SHP77 treated with DMSO at 0.1 percent for 48 hours (cell line): ENCODE data around the gene CD84.
"Not testable (repeated sequence)": the region's sequence is repeated elsewhere in the genome, so short reads cannot be mapped to it uniquely, and the experiment has no call there.

ENCODE experiments used
- DNase-seq: peaks from one replicate; lab custom pipeline; 2025; lab: John Stamatoyannopoulos, UW

Gene CD84

DNA sequence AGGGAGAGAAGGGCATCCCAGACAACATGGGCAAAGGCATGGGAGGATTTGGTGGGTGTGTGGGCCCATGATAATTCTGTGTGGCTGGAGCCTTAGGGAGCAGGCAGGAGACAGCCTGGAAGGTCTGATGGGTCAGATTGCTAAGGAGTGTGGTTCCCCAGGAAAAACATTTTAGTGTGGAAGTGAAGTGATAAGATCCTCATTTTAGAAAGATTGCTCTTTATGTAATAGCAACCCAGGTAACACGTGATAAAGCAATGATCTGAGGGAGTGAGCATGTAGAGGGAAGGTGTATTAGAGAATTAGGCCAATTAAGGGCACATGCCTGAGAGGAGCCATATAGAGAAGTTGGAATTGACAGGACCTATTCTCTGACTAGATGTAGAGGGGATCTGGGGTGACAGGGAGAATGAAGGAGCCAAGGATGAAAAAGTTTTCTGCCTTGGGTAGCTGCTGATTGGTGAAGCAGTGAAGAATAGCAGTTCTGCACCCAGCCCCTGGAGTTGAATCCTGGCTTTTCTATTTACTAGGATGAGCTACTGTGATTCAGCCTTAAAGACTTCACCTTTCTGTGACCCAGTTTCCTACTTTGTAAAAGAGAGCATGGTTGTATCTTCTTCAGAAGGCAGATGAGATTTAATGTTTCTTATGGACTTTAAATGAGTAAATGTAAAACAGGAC lies 37.5 kb downstream of the CD84 start:
- DNase-seq = no peak

DNA sequence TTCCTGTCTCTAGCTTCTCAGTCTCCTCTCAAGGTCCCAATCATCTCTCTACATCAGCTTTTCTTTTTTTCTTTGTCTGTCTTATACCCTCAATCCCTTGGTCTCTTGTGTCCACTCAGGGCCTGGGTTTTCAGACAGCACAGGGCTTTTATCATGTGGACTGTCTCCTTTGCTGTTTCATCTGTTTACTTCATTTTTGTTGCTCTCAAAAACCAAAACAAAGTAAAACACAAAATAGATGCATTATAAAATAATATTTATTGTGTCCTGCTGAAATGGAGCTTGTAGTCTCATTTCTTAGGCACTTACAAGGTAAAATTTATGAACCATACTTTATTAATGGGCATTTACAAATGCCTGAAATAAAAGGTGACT lies 38.5 kb downstream of the CD84 start:
- DNase-seq = no peak

DNA sequence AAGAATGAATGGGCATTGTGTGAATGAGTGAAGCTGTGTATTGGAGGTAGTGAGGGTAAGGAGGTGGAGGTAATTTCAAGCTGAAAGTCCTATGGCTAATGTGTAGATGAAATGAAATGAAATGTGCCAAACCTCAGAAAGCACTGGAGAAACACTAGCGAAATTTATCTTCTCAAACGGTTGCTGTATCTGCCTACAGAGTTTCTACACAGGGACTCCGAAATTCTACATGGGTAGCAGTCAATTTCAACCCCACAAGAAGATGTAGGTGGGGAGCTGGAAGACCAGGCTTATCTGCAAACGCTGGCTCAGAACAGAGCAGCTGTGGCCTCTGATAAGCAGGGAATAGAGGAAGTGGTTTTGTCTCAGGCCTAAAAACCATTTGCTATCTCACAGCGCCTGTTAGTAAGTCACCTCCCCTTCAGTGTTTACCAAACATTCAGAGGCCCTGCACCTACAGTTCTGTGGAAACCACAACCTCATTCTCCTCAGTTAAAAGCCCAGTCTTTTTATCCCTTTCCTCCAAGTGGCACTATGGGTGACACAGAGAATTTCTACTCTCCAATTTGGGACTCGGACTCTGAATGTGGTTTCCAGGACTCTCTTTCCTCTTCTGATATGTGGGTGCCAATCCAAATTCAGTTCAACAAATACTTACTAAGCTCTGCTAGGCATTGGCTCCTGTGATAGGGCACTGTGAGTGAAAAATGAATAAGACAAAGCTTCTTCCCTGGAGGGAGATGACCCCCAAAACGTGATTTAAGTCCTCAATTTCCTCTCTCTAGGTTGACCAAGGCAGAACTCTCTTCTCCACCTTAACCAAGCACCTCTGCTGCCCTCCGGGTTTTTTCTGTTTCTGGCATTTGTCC lies 39.1 kb downstream of the CD84 start:
- no peak for DNase-seq

DNA sequence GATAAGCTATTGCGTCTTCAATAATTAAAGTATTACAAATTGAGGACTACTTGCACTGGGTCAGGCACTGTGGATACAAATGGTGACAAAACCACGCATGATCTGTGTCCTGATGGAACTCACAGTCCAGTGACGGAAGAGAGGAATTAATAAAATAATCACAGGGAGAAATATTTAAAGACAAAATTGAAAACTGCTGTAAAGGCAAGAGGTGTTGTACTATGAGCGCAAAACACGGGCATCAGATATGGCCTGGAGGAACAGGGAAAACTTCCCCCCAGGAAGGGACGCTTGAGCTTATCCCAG lies 39.7 kb downstream of the CD84 start:
- no peak for DNase-seq

DNA sequence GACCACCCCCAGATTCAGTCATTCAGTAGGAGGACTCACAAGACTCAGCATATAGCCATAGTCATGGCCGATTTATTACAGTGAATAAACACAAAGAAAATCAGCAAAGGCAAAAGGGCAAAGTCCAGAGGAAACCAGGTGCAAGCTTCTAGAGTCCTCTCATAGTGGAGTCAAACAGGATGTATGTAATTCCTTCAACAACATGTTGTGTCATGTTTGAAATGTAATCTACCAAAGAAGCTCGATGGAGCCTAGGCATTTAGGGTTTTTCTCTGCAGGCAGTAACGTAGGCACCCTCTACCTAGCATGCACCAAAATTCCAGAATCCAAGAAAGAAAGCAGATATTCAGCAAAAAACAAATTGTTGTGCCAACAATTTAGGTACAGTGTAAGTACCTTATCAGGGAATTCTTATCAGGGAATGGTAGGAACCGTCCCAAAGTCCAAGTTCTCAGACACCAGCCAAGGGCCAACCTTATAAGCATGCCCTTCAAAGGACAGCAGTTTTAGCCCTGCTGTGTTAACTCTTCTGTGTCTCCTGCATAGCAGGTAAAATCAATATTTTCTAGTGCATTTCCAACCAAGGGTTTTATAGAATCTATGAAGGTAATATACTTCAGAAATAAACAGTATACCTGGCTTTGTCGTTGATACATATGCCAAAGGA lies 40.2 kb downstream of the CD84 start:
- DNase-seq = no peak

DNA sequence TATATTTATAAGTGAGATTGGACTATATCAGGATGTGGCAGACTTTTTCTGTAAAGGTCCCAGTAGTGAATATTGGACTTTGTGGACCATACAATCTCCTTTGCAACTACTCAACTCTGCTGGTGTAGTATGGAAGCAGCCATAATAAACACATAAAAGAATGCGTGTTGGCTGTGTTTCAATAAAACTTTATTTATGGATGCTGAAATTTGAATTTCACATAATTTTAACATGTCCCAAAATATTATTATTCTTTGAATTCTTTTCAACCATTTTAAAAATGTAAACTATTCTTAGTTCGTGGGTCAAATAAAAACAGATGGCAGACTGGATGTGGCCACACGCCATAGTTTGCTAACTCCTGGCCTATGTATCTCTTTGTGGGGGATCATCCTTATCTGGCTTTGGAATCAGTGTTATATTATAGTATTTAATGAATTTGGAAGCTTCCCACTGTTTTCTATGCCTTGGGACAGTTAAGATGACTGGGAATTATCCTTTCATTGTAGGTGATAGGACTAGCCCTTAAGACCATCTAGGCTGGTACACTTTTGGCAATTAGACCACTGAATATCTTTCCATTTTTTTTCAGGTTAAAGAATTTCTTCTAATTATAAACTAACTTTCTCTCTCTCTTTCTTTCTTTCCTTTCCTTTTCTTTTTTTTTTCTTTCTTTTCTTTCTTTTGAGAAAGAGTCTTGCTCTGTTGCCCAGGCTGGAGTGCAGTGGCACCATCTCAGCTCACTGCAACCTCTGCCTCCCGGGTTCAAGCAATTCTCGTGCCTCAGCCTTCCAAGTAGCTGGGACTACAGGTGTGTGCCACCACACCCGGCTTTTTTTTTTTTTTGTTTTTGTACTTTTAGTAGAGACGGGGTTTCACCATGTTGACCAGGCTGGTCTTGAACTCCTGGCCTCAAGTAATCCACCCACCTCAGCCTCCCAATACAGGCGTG lies 41.3 kb downstream of the CD84 start:
- DNase-seq = no peak

DNA sequence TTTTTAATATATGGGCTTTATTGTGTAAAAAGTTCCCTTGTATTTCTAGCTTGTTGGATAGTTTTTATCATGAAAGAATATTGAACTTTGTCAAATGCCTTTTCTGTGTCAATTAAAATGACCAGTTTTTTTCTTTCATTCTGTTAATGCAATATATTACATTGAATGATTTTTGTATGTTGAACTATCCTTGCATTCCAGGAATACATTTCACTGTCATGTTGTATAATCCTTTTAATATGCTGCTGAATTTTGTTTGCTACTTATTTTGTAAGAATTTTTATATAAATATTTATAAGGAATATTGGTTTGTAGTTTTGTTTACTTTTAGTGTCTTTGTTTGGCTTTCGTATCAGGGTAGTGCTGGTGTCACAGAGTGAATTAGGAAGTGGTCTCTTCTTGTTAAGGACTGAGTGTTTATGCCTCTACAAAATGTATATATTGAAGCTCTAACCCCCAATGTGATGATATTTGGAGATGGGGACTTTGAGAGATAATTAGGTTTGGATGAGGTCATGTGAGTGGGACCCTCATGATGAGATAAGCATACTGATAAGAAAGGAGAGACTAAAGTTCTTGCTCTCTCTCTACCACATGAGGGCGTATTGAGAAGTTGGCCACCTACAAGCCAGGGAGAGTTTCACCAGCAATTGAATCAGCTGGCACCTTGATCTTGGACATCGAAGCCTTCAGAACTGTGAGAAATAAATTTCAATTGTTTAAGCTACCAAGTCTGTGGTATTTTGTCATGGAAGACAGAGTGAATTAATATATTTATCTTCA lies 44.3 kb downstream of the CD84 start:
- no peak for DNase-seq

DNA sequence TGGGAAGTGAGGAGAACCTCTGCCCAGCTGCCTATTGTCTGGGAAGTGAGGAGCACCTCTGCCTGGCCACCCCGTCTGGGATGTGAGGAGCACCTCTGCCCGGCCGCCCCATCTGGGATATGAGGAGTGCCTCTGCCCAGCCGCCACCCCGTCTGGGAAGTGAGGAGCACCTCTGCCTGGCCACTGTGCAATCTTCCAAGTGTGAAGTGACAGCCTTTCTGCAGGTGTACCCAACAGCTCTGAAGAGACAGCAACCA lies 46.8 kb downstream of the CD84 start:
- not testable (repeated sequence) for DNase-seq

DNA sequence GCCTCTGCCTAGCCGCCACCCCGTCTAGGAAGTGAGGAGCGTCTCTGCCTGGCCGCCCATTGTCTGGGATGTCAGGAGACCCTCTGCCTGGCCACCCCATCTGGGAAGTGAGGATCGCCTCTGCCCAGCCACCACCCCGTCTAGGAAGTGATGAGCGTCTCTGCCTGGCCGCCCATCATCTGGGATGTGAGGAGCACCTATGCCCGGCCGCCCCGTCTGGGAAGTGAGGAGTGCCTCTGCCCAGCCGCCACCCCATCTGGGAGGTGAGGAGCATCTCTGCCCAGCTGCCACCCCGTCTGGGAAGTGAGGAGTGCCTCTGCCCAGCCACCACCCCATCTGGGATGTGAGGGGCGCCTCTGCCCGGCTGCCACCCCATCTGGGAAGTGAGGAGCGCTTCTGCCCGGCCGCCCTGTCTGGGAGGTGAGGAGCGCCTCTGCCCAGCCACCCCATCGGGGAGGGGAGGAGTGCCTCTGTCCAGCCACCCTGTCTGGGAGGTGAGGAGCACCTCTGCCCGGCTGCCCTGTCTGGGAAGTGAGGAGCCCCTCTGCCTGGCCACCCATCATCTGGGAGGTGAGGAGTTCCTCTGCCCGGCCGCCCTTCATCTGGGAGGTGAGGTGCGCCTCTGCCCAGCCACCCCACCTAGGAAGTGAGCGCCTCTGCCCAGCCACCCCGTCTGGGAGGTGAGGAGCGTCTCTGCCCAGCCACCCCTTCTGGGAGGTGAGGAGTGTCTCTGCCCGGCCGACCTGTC lies 47.3 kb downstream of the CD84 start:
- not testable (repeated sequence) for DNase-seq

DNA sequence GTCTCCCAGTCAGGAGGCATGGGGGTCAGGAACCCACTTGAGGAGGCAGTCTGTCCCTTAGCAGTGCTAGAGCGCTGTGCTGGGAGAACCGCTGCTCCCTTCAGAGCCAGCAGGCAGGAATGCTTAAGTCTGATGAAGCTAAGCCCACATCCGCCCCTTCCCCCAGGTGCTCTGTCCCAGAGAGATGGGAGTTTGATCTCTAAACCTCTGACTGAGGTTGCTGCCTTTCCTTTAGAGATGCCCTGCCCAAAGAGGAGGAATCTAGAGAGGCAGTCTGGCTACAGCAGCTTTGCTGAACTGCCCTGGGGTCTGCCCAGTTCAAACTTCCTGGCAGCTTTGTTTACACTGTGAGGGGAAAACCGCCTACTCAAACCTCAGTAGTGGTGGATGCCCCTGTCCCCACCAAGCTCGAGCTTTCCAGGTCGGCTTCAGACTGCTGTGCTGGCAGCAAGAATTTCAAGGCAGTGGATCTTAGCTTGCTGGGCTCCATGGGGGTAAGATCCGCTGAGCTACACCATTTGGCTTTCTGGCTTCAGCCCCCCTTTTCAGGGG lies 49.8 kb downstream of the CD84 start:
- DNase-seq = not testable (repeated sequence)

DNA sequence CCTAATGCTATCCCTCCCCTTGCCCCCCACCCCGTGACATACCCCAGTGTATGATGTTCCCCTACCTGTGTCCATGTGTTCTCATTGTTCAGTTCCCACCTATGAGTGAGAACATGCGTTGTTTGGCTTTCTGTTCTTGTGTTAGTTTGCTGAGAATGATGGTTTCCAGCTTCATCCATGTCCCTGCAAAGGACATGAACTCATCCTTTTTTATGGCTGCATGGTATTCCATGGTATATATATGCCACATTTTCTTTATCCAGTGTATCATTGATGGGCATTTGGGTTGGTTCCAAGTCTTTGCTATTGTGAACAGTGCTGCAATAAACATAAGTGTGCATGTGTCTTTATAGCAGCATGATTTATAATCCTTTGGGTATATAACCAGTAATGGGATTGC lies 55.5 kb downstream of the CD84 start:
- DNase-seq = not testable (repeated sequence)

DNA sequence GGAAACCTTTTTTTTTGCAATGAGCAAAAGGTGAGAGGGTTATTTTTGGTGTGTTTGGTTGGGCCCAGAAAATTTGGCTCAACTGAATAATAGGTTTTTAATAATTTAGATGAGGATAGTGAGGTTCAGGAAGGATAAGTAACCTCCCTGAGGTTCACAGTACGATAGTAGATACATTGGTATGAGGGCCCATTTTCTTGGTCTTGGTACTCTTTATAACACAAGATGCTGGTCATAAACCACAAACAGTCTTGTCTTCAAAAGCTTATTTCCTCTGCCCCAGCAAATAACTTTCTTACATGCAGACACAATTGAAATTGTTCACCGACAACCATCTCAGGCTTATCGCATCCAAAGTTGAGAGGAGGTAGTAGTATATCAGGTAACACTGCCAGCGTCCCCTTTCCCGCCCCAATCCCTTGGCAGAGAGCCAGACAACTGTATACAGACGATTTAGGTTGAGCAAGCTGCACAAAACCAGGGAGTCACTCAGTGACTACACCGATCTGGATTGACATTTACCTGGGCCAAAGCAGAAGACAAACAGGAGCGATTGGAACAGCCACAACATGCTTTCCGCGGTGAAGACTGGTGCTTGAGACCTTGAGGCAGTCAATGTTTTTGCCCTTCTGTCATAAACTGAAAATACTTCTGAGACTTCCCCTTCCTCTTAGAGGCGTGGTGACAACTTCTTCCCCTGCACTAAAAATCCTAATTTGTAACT lies 56.5 kb downstream of the CD84 start, which contains the start of gene SLAMF6:
Gene SLAMF6 (minus strand): TSS at position 634 of the 724 bp plus-strand sequence. CDS start 63 bp downstream, at position 571.
- DNase-seq = no peak

DNA sequence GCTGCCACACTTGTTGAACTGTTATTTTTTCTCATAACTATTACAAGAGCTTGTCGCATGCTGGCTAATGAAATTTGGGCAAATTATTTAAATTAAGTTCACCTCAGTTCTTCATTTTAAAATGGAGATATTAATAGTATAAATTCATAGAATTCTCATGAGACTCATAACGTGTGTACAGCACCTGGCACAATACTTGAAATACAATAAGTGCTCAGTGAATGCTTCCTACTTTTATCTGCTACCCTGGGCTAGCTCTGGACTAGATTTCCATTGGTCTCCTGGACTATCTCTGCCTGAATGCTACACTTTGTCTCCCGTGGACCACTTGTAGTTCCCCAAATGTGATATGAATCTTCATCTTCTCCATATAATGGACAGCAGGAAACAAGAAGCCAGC lies 57.2 kb downstream of the CD84 start:
- DNase-seq = no peak

DNA sequence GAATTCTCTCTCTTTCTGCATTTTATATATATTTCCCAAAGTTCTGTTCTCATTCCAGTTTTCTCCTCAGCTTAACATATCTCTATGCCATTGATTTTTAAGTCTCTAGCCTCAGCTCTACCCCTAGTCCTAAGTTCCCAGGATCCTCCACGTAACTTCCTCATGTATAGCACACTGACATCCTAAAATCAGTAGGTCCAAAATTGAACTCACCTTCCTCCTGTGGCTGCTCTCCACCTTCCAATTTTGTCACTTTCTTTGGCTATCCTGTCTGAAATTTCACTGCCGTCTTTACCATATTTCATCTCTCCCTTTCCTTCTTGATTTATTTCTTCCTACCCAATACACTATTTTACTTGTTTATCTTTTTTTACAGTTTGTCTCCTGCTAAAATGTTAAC lies 57.7 kb downstream of the CD84 start:
- no peak for DNase-seq

DNA sequence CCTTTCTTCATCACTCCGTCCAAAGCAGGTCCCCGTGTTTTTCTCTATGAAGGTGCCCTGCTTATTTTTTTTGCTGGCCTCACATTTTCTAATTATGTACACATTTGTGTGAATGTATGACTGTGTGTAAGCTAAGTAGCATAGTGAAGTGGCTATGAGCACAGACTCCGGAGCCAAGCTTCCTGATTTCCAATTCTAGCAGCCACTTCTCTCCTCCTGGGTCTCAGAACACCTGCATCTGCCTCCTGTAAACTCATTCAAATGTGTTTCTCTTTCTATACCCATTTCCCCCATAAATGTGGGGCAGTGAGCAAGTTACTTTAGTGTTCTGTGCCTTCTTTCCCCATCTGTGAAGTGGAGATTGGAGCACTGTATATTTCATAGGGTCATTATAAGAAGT lies 58.3 kb downstream of the CD84 start:
- no peak for DNase-seq

DNA sequence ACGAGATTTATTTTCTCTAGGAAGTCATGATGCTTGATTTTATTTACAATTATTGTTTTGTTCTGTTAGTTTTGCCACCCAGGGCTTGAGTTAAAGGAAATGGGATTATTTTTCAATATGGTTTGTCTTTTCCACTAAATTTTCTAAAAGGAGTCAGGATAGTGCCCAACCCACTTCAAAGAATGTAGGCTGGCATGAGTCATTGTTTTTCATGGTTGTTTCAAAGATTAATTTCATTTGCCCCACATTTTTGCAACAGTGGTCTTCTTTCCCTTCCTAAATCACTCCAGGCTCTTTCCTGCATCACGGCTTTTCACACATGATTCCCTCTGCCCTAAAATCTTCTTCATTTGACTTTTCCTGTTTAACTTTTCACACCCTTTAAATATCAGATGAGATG lies 58.7 kb downstream of the CD84 start:
- DNase-seq = no peak

DNA sequence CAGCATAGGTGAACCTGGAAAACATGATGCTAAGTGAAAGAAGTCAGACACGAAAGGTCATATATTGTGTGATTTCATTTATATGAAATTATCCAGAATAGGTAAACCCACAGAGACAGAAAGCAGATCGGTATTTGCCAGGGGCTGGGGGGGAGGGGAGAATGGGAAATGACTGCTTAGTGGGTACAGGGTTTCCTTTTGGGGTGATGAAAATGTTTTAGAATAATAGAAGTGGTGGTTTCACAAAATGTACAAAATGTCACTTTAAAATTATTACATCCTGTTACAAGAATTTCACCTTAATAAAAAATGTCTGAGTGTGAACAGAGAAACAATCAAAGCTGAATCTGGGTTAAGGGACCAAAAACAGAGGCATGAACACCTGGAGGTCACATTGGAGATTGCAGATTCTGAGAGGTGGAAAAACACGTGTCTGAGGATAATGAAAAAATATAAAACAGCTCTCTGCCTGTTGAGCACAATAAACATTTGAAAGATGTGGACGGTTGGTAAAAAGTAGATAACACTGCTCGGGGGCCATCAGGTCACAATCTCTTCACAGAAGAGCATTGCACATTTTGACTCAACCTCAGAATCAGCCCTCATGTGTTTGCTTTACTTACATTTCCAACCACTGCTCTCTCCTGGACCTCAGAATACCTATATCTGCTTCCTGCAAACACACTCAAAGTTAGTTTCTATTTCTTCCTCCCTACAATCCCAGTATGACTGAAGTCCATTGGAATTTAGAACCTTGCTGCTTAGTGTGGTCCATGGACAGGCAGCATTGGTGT lies 59.5 kb downstream of the CD84 start:
- DNase-seq = no peak

DNA sequence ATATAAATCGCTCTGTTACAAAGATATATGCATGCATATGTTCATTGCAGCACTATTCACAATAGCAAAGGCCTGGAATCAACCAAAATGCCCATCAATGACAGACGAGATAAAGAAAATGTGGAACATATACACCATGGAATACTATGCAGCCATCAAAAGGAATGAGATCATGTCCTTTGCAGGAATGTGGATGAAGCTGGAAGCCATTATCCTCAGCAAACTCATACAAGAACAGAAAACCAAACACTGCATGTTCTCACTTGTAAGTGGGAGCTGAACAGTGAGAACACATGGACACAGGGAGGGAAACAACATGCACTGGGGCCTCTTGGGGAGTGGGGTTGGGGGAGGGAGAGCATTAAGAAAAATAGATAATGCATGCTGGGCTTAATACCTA lies 61.8 kb downstream of the CD84 start:
- DNase-seq = not testable (repeated sequence)

DNA sequence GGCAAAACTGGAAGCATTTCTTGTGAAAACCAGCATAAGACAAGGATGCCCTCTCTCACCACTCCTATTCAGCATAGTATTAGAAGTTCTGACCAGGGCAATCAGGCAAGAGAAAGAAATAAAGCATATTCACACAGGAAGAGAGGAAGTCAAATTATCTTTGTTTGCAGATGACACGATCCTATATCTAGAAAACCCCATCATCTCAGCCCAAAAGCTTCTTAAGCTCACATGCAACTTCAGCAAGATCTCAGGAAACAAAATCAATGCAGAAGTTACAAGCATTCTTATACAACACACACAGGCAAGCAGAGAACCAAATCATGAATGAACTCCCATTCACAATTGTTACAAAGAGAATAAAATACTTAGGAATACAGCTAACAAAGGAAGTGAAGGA lies 63.4 kb downstream of the CD84 start:
- DNase-seq = not testable (repeated sequence)
